ENCODE data around the gene FOXN1.
"Not testable (repeated sequence)": the region's sequence is repeated elsewhere in the genome, so short reads cannot be mapped to it uniquely, and the experiment has no call there.

FOXN1 gene

GRCh38 chr17:28505986-28506665 is at the start of gene FOXN1:
TSS of gene FOXN1 (plus strand) at chr17:28506348. CDS start at chr17:28523970, 17,622 bp downstream.
- no peak for DNase-seq

GRCh38 chr17:28457890-28458289 is 48.3 kb upstream of the FOXN1 start:
- no peak for DNase-seq

GRCh38 chr17:28458881-28459280 is 47.3 kb upstream of the FOXN1 start:
- not testable (repeated sequence) for DNase-seq

GRCh38 chr17:28460901-28461300 is 45.2 kb upstream of the FOXN1 start:
- DNase-seq: no peak

GRCh38 chr17:28466001-28466400 is 40.1 kb upstream of the FOXN1 start:
- no peak for DNase-seq

GRCh38 chr17:28466521-28467048 is 39.6 kb upstream of the FOXN1 start:
- no peak for DNase-seq

- no peak for DNase-seq
These were observed 38.6 kb upstream of the FOXN1 start for GRCh38 chr17:28467456-28468025.

GRCh38 chr17:28468033-28468735 is 38.0 kb upstream of the FOXN1 start:
- not testable (repeated sequence) for DNase-seq

- DNase-seq: no peak
These were observed 37.4 kb upstream of the FOXN1 start for GRCh38 chr17:28468781-28469180.

GRCh38 chr17:28469376-28469775 is 36.8 kb upstream of the FOXN1 start:
- no peak for DNase-seq

- no peak for DNase-seq
These were observed 35.8 kb upstream of the FOXN1 start for GRCh38 chr17:28470266-28470913.

GRCh38 chr17:28470914-28471366 is 35.2 kb upstream of the FOXN1 start:
- DNase-seq: no peak

GRCh38 chr17:28471531-28472342 is 34.4 kb upstream of the FOXN1 start:
- no peak for DNase-seq

GRCh38 chr17:28472871-28473497 is 33.2 kb upstream of the FOXN1 start:
- no peak for DNase-seq

- no peak for DNase-seq
These were observed 32.6 kb upstream of the FOXN1 start, which contains the start of gene SLC13A2 for GRCh38 chr17:28473542-28473941. TSS of gene SLC13A2 (plus strand) at chr17:28473644. CDS start at chr17:28473713, 69 bp downstream.

GRCh38 chr17:28474111-28474531 is 32.0 kb upstream of the FOXN1 start:
- DNase-seq: no peak

- no peak for DNase-seq
These were observed 30.8 kb upstream of the FOXN1 start for GRCh38 chr17:28475151-28475900.

- no peak for DNase-seq
These were observed 29.9 kb upstream of the FOXN1 start for GRCh38 chr17:28476076-28476865.

- DNase-seq: no peak
These were observed 28.2 kb upstream of the FOXN1 start for GRCh38 chr17:28477928-28478327.

Data from CD4-positive, alpha-beta T cell treated with Interleukin-10 for 1 hour (primary cell).